HepG2 (cell line): Measurements from ENCODE around the gene IL17RB. TPM values are rescaled to one million over a fixed set of nuclear protein-coding genes. Genes with fewer than 3 reads are reported as not detected.

Experiments used
- CENPX ChIP-seq: sonication (generic); formaldehyde crosslinking; IDR thresholded peaks from 2 replicates; pipeline ENCODE4 v1.9.0; 2021; ENCODE audit warnings: mild to moderate bottlenecking, missing genetic modification reagents, moderate library complexity
- CHCHD3 ChIP-seq: sonication (generic); formaldehyde crosslinking; IDR thresholded peaks from 2 replicates; pipeline ENCODE4 v1.8.0; 2022; ENCODE audit warnings: mild to moderate bottlenecking, missing genetic modification reagents, moderate library complexity
- HMG20B ChIP-seq: conservative IDR thresholded peaks from 2 replicates; pipeline ENCODE4 v1.6.1; 2016; ENCODE audit warnings: missing genetic modification reagents, missing compliant biosample characterization
- JUND ChIP-seq: sonication (generic); formaldehyde crosslinking; IDR thresholded peaks from 2 replicates; pipeline ENCODE4 v1.8.0; 2022; ENCODE audit warnings: mild to moderate bottlenecking, missing genetic modification reagents
- KLF9 ChIP-seq: IDR thresholded peaks from 2 replicates; pipeline ENCODE4 v1.6.1; 2016; ENCODE audit warnings: low read depth
- LCORL ChIP-seq, 2 experiments: fragments of 450-650 bp in 1 of 2; sonication (generic) in 1 of 2; formaldehyde crosslinking in 1 of 2; IDR thresholded peaks; 2 replicates each; pipeline versions ENCODE4 v1.5.0 to v1.6.1; 2017 to 2020; ENCODE audit warnings: antibody characterized with exemption in 1 of 2, missing genetic modification reagents in 1 of 2
- MEIS2 ChIP-seq: sonication (generic); formaldehyde crosslinking; IDR thresholded peaks from 2 replicates; pipeline ENCODE4 v1.9.0; 2021; ENCODE audit warnings: mild to moderate bottlenecking, missing genetic modification reagents
- ONECUT2 ChIP-seq: sonication (generic); formaldehyde crosslinking; IDR thresholded peaks from 2 replicates; pipeline ENCODE4 v1.4.0; 2020; ENCODE audit warnings: missing genetic modification reagents
- PCBP2 ChIP-seq: fragments of 200-400 bp; formaldehyde crosslinking; optimal IDR thresholded peaks from 2 replicates; pipeline ENCODE3; 2018; ENCODE audit warnings: low read length, low read depth; ENCODE audit not compliant: poor library complexity, severe bottlenecking
- RBM22 ChIP-seq: fragments of 200-400 bp; formaldehyde crosslinking; optimal IDR thresholded peaks from 2 replicates; pipeline ENCODE3; 2017; ENCODE audit warnings: mild to moderate bottlenecking, low read length, moderate library complexity
- SOX5 ChIP-seq: IDR thresholded peaks from 2 replicates; pipeline ENCODE4 v1.6.1; 2016; ENCODE audit warnings: borderline replicate concordance
- ZBTB8A ChIP-seq: sonication (generic); formaldehyde crosslinking; IDR thresholded peaks from 2 replicates; pipeline ENCODE4 v1.4.0; 2020; ENCODE audit warnings: mild to moderate bottlenecking, low read depth, missing genetic modification reagents, borderline replicate concordance
- ZFP37 ChIP-seq: sonication (generic); formaldehyde crosslinking; IDR thresholded peaks from 2 replicates; pipeline ENCODE4 v1.4.0; 2020; ENCODE audit warnings: missing genetic modification reagents, borderline replicate concordance
- ZIK1 ChIP-seq: sonication (generic); formaldehyde crosslinking; IDR thresholded peaks from 2 replicates; pipeline ENCODE4 v1.5.0; 2020; ENCODE audit warnings: mild to moderate bottlenecking, low read depth, missing genetic modification reagents, borderline replicate concordance
- ZNF180 ChIP-seq: sonication (generic); formaldehyde crosslinking; IDR thresholded peaks from 2 replicates; pipeline ENCODE4 v1.4.0; 2020; ENCODE audit warnings: low read depth, missing genetic modification reagents, borderline replicate concordance
- ZNF451 ChIP-seq: sonication (generic); formaldehyde crosslinking; IDR thresholded peaks from 2 replicates; pipeline ENCODE4 v1.5.0; 2020; ENCODE audit warnings: mild to moderate bottlenecking, missing genetic modification reagents
- polyA plus RNA-seq, 8 experiments: library from polyadenylated mRNA; depleted of rRNA in 3 of 8; stranded (reverse) in 7 of 8; unstranded in 1 of 8; fragments of >200 nt; fragmentation: Illumina TruSeq in 4 of 8; extraction: Trizol in 4 of 8; gene quantifications; 2 replicates each; pipeline versions ENCODE4 v1.2.1 to v1.2.3, GENCODE V29; 2011 to 2016; ENCODE audit warnings: low read depth in 4 of 8, missing spikeins in 1 of 8, mixed read lengths in 1 of 8; ENCODE audit not compliant: insufficient read depth in 1 of 8
- total RNA-seq, 5 experiments: library from RNA; depleted of rRNA; stranded (reverse); fragments of >200 nt; fragmentation: Illumina TruSeq; extraction: Trizol; gene quantifications; 2 replicates each; pipeline ENCODE4 v1.2.3, GENCODE V29; 2016; ENCODE audit warnings: low read depth in 1 of 5
- TF ChIP-seq, protein P1 (sequence below): sonication (generic); formaldehyde crosslinking; IDR thresholded peaks from 2 replicates; pipeline ENCODE4 v1.9.0; 2021; ENCODE audit warnings: missing genetic modification reagents, mild to moderate bottlenecking, borderline replicate concordance
- TF ChIP-seq, protein P2 (sequence below), 2 experiments: IDR thresholded peaks; 2 replicates each; pipeline ENCODE4 v1.6.1; 2011 to 2012; ENCODE audit warnings: low read length in 2 of 2, borderline replicate concordance in 1 of 2, low read depth in 1 of 2, mild to moderate bottlenecking in 1 of 2, moderate library complexity in 1 of 2
- TF ChIP-seq, protein P3 (sequence below): sonication (generic); formaldehyde crosslinking; conservative IDR thresholded peaks from 2 replicates; pipeline ENCODE4 v1.4.0; 2020; ENCODE audit warnings: missing genetic modification reagents
- TF ChIP-seq, protein P4 (sequence below): sonication (generic); formaldehyde crosslinking; conservative IDR thresholded peaks from 2 replicates; pipeline ENCODE4 v1.8.1; 2023; ENCODE audit warnings: missing genetic modification reagents

IL17RB gene
- total and polyA plus RNA-seq, 2 of the 13 experiments (the other 11 are each of a cell fraction or from before 2014, with no cell fraction given) = 130 to 190 TPM

DNA sequence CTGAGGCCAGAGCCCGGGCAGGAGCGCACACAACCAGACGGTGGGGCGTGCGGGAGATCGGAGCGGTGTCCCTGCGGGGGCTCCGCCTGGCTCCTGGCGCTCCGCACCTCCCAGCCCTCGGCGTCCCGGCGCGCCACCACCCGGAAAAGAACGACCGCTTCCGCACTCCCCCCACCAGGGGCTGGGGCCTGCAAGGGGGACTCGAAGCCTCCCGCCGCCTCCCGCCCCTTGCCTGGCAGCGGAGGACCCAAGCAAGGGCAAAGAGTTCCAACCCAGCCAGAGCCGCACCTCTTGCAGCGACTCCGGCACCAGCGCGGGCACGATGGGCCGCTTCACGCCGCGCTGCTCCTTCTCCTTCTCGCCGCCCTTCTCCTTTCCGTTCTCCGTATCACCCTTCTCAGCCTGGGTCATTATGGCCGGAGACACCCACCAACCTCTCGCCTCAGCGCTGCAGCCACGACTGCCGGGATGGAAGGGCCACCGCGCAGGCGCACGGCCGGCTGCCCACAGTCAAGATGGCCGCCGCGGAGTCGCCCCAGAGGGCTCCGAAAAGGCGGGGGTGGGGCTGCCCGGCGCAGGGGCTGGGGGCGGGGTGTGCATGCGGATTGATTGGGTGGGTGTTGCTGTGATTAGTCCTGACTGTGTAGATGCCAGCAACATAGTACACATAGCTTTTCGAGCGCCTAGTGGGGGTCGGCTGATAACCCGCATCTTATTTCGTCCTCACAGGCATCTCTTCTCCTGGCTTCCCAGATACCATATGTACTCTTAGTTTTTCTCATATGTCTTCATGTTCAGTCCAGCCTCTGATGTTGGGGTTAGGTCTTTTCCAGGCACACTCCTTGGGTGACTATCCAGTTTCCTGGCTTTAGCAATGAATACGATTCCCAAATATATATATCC lies 35.6 kb downstream of the IL17RB start, which contains the start of gene ACTR8 (continued):
- TF ChIP-seq CHCHD3 (CRISPR knock-in tag) = peak; percentile 79; the same call in 1 of the 2 replicates
- 0 out of 2 replicates have a peak, but pooled peaks have one; percentile 20 for TF ChIP-seq SOX5 (CRISPR knock-in tag)
- TF ChIP-seq, protein P1, sequence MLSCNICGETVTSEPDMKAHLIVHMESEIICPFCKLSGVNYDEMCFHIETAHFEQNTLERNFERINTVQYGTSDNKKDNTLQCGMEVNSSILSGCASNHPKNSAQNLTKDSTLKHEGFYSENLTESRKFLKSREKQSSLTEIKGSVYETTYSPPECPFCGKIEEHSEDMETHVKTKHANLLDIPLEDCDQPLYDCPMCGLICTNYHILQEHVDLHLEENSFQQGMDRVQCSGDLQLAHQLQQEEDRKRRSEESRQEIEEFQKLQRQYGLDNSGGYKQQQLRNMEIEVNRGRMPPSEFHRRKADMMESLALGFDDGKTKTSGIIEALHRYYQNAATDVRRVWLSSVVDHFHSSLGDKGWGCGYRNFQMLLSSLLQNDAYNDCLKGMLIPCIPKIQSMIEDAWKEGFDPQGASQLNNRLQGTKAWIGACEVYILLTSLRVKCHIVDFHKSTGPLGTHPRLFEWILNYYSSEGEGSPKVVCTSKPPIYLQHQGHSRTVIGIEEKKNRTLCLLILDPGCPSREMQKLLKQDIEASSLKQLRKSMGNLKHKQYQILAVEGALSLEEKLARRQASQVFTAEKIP = no peak
- TF ChIP-seq KLF9 (CRISPR knock-in tag) = no peak
- 0 out of 2 replicates have a peak, but pooled peaks have one; percentile 15 for TF ChIP-seq HMG20B (CRISPR knock-in tag)
- no peak for TF ChIP-seq ZNF180 (CRISPR knock-in tag)
- 0 out of 2 replicates have a peak, but pooled peaks have one; percentile 75 for TF ChIP-seq ZBTB8A (CRISPR knock-in tag)
- TF ChIP-seq ONECUT2 = no peak
- TF ChIP-seq, protein P2, sequence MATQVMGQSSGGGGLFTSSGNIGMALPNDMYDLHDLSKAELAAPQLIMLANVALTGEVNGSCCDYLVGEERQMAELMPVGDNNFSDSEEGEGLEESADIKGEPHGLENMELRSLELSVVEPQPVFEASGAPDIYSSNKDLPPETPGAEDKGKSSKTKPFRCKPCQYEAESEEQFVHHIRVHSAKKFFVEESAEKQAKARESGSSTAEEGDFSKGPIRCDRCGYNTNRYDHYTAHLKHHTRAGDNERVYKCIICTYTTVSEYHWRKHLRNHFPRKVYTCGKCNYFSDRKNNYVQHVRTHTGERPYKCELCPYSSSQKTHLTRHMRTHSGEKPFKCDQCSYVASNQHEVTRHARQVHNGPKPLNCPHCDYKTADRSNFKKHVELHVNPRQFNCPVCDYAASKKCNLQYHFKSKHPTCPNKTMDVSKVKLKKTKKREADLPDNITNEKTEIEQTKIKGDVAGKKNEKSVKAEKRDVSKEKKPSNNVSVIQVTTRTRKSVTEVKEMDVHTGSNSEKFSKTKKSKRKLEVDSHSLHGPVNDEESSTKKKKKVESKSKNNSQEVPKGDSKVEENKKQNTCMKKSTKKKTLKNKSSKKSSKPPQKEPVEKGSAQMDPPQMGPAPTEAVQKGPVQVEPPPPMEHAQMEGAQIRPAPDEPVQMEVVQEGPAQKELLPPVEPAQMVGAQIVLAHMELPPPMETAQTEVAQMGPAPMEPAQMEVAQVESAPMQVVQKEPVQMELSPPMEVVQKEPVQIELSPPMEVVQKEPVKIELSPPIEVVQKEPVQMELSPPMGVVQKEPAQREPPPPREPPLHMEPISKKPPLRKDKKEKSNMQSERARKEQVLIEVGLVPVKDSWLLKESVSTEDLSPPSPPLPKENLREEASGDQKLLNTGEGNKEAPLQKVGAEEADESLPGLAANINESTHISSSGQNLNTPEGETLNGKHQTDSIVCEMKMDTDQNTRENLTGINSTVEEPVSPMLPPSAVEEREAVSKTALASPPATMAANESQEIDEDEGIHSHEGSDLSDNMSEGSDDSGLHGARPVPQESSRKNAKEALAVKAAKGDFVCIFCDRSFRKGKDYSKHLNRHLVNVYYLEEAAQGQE (IDR thresholded peaks at IDR 0.05; ENCODE audit: borderline replicate concordance in 1 of 2, low read depth in 1 of 2, low read length in 2 of 2) = peak in 1 of 2 experiments; percentile 70; a peak in 1 of 4 replicates
- TF ChIP-seq LCORL (IDR thresholded peaks at IDR 0.05) = no peak
- peak; percentile 72; the same call in 1 of the 2 replicates for TF ChIP-seq LCORL (CRISPR knock-in tag; IDR thresholded peaks at IDR 0.05)
- peak; percentile 30 for TF ChIP-seq RBM22
- no peak for TF ChIP-seq JUND (CRISPR knock-in tag)
- TF ChIP-seq, protein P3, sequence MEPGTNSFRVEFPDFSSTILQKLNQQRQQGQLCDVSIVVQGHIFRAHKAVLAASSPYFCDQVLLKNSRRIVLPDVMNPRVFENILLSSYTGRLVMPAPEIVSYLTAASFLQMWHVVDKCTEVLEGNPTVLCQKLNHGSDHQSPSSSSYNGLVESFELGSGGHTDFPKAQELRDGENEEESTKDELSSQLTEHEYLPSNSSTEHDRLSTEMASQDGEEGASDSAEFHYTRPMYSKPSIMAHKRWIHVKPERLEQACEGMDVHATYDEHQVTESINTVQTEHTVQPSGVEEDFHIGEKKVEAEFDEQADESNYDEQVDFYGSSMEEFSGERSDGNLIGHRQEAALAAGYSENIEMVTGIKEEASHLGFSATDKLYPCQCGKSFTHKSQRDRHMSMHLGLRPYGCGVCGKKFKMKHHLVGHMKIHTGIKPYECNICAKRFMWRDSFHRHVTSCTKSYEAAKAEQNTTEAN (CRISPR knock-in tag) = no peak; the same call in 1 of the 2 replicates
- TF ChIP-seq CENPX (CRISPR knock-in tag) = no peak
- TF ChIP-seq, protein P4, sequence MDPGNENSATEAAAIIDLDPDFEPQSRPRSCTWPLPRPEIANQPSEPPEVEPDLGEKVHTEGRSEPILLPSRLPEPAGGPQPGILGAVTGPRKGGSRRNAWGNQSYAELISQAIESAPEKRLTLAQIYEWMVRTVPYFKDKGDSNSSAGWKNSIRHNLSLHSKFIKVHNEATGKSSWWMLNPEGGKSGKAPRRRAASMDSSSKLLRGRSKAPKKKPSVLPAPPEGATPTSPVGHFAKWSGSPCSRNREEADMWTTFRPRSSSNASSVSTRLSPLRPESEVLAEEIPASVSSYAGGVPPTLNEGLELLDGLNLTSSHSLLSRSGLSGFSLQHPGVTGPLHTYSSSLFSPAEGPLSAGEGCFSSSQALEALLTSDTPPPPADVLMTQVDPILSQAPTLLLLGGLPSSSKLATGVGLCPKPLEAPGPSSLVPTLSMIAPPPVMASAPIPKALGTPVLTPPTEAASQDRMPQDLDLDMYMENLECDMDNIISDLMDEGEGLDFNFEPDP (CRISPR knock-in tag) = no peak
- TF ChIP-seq ZIK1 (CRISPR knock-in tag) = peak; percentile 73; the same call in 1 of the 2 replicates
- peak; percentile 80 for TF ChIP-seq ZFP37
- no peak for TF ChIP-seq PCBP2
- TF ChIP-seq ZNF451 (CRISPR knock-in tag) = peak; percentile 80
- peak; percentile 48; the same call in 1 of the 2 replicates for TF ChIP-seq MEIS2
